ENCODE data around the gene C2CD3. TPM values are rescaled to one million over a fixed set of nuclear protein-coding genes. Genes with fewer than 3 reads are reported as not detected.

C2CD3 gene
- total RNA-seq, 1 donor from 2014 or later: 23.8 TPM

GRCh38 chr11:74024261-74025029, 146.4 kb downstream of the C2CD3 start:
- Histone ChIP-seq H3K4me3 (no peak overlapping the region), H3K9me3 (no peaks in the 10 kb centered on the region), H3K27me3 (no peaks in the 10 kb centered on the region), H3K4me1 (peaks cover under 1% of the 10 kb centered on the region), H3K27ac (no peak overlapping the region), H3K36me3 (no peaks in the 10 kb centered on the region)
- intact Hi-C loops (cut with DNase I): no loop called here
- DNase-seq (ENCODE audit: extremely low spot score in 2 of 2): no peak
- TF ChIP-seq POLR2A (IDR thresholded peaks at IDR 0.05) (no peak), POLR2AphosphoS5 (IDR thresholded peaks at IDR 0.05; ENCODE audit: insufficient read depth in 1 of 2, low read depth in 1 of 2) (no peak), CTCF (IDR thresholded peaks at IDR 0.05) (no peak)

- Histone ChIP-seq H3K4me1 (peaks cover 12% of the 10 kb centered on the region), H3K27me3 (no peaks in the 10 kb centered on the region), H3K27ac (no peak overlapping the region), H3K9me3 (no peaks in the 10 kb centered on the region), H3K4me3 (no peak overlapping the region), H3K36me3 (no peaks in the 10 kb centered on the region)
- DNase-seq (ENCODE audit: extremely low spot score in 2 of 2): no peak
- intact Hi-C loops (cut with DNase I): no loop called here
- TF ChIP-seq POLR2A (IDR thresholded peaks at IDR 0.05): no peak
- no peak for TF ChIP-seq POLR2AphosphoS5 (IDR thresholded peaks at IDR 0.05; ENCODE audit: insufficient read depth in 1 of 2, low read depth in 1 of 2)
- TF ChIP-seq CTCF (IDR thresholded peaks at IDR 0.05): no peak
Observed at GRCh38 chr11:74023276-74023675, 147.5 kb downstream of the C2CD3 start.

- H3K27ac ChIP-seq: no peak overlapping the region
- no peaks in the 10 kb centered on the region for H3K36me3 ChIP-seq
- H3K4me1 ChIP-seq: peaks cover 14% of the 10 kb centered on the region
- no peaks in the 10 kb centered on the region for H3K9me3 ChIP-seq
- no peak for TF ChIP-seq CTCF (IDR thresholded peaks at IDR 0.05)
- TF ChIP-seq POLR2A (IDR thresholded peaks at IDR 0.05): no peak
- TF ChIP-seq POLR2AphosphoS5 (IDR thresholded peaks at IDR 0.05; ENCODE audit: insufficient read depth in 1 of 2, low read depth in 1 of 2): no peak
- no peaks in the 10 kb centered on the region for H3K27me3 ChIP-seq
- H3K4me3 ChIP-seq: no peak overlapping the region
- no peak for DNase-seq (ENCODE audit: extremely low spot score in 2 of 2)
- intact Hi-C loops (cut with DNase I): no loop called here
Observed at GRCh38 chr11:74022546-74022945, 148.3 kb downstream of the C2CD3 start.

GRCh38 chr11:74021998-74022397, 148.8 kb downstream of the C2CD3 start:
- intact Hi-C loops (cut with DNase I): no loop called here

More at GRCh38 chr11:74021998-74022397, 148.8 kb downstream of the C2CD3 start:
- DNase-seq (ENCODE audit: extremely low spot score in 2 of 2): no peak
- Histone ChIP-seq H3K4me1 (peaks cover 14% of the 10 kb centered on the region), H3K9me3 (no peaks in the 10 kb centered on the region), H3K27me3 (no peaks in the 10 kb centered on the region), H3K36me3 (no peaks in the 10 kb centered on the region), H3K27ac (no peak overlapping the region), H3K4me3 (no peak overlapping the region)
- TF ChIP-seq POLR2AphosphoS5 (IDR thresholded peaks at IDR 0.05; ENCODE audit: insufficient read depth in 1 of 2, low read depth in 1 of 2) (no peak), CTCF (IDR thresholded peaks at IDR 0.05) (no peak), POLR2A (IDR thresholded peaks at IDR 0.05) (no peak)
